T-cell (primary cell): ENCODE results near the gene KRTAP10-3. TPM values are rescaled to one million over a fixed set of nuclear protein-coding genes. Genes with fewer than 3 reads are reported as not detected.
A peak's percentile ranks its signal among the peaks of the same experiment; 100 is the strongest.

Source experiments
- ATAC-seq, 4 experiments: fragments of 200-7000 bp in 3 of 4; fragments of 150-1000 bp in 1 of 4; cut with Tn5 transposase; replicated peaks in 1 of 4; 1 replicate in 3 of 4; 2 replicates in 1 of 4; pipeline ENCODE4 v1.10.0; 2021; ENCODE audit warnings: moderate library complexity in 3 of 4, mild to moderate bottlenecking in 2 of 4, moderate number of reproducible peaks in 1 of 4
- CTCF ChIA-PET, 2 donors: fragments of 300-600 bp; sonication (Branson Sonifier 250); formaldehyde crosslinking; loops; one replicate each; lab custom pipeline; 2022; ENCODE audit warnings: antibody characterized with exemption in 2 of 2; lab: Charles Lee
- POLR2A ChIA-PET, 2 donors: fragments of 300-600 bp; sonication (Branson Sonifier 250); formaldehyde crosslinking; loops; one replicate each; lab custom pipeline; 2022; ENCODE audit warnings: antibody characterized with exemption in 2 of 2; lab: Charles Lee
- DNase-seq, 35 experiments: peaks; one replicate each; pipeline versions ENCODE4 v3.0.0 to v3.0.0-alpha.2; 2013 to 2023
- H3K27ac ChIP-seq: one replicate; pipeline ENCODE4 v1.5.1; 2013; ENCODE audit warnings: low read length
- H3K27me3 ChIP-seq, 2 experiments: replicated peaks in 1 of 2; 1 replicate in 1 of 2; 2 replicates in 1 of 2; pipeline versions ENCODE4 v1.6.1 to v1.7.0; 2013; ENCODE audit warnings: low read length in 1 of 2, mixed read lengths in 1 of 2; ENCODE audit not compliant: control insufficient read depth in 2 of 2, insufficient read depth in 2 of 2; ENCODE audit errors: extremely low read depth in 1 of 2
- H3K36me3 ChIP-seq, 2 donors: 1 replicate in 1 of 2; 2 replicates in 1 of 2; pipeline versions ENCODE4 v1.6.1 to v1.7.0; 2013; ENCODE audit warnings: low read length in 1 of 2; ENCODE audit not compliant: control insufficient read depth in 2 of 2, insufficient read depth in 1 of 2; ENCODE audit errors: extremely low read depth in 1 of 2
- H3K4me1 ChIP-seq, 2 experiments: 1 replicate in 1 of 2; 2 replicates in 1 of 2; pipeline versions ENCODE4 v1.6.1 to v1.7.0; 2013; ENCODE audit warnings: low read length in 2 of 2, mixed read lengths in 1 of 2; ENCODE audit not compliant: insufficient read depth in 2 of 2, control insufficient read depth in 1 of 2; ENCODE audit errors: extremely low read depth in 1 of 2
- H3K4me3 ChIP-seq, 2 donors: 1 replicate in 1 of 2; 2 replicates in 1 of 2; pipeline versions ENCODE4 v1.5.1 to v1.7.0; 2013; ENCODE audit warnings: mild to moderate bottlenecking in 2 of 2, low read length in 1 of 2, moderate library complexity in 1 of 2; ENCODE audit not compliant: control insufficient read depth in 1 of 2; ENCODE audit errors: extremely low read depth in 1 of 2
- H3K9me3 ChIP-seq: 2 replicates; pipeline ENCODE4 v1.7.0; 2013
- H3K27ac Mint-ChIP-seq, 2 donors: one replicate each; pipeline ENCODE4 v1.8.0; 2020 to 2021; ENCODE audit warnings: mild to moderate bottlenecking in 2 of 2, mixed read lengths in 2 of 2
- H3K27me3 Mint-ChIP-seq, 2 donors: one replicate each; pipeline ENCODE4 v1.8.0; 2021 to 2022; ENCODE audit warnings: mixed read lengths in 2 of 2
- H3K36me3 Mint-ChIP-seq: one replicate; pipeline ENCODE4 v1.8.0; 2021; ENCODE audit warnings: mixed read lengths
- H3K4me1 Mint-ChIP-seq, 3 donors: one replicate each; pipeline ENCODE4 v1.8.0; 2020 to 2022; ENCODE audit warnings: mixed read lengths in 3 of 3, mild to moderate bottlenecking in 1 of 3
- H3K4me3 Mint-ChIP-seq, 3 donors: one replicate each; pipeline ENCODE4 v1.8.0; 2020 to 2022; ENCODE audit warnings: mild to moderate bottlenecking in 3 of 3, mixed read lengths in 3 of 3, moderate library complexity in 3 of 3
- H3K9me3 Mint-ChIP-seq, 3 donors: one replicate each; pipeline ENCODE4 v1.8.0; 2020 to 2022; ENCODE audit warnings: mixed read lengths in 3 of 3
- WGBS: methylation state at CpG from one replicate; pipeline ENCODE4 v1.1.5; 2013; ENCODE audit warnings: missing lambda C conversion rate; ENCODE audit not compliant: insufficient coverage; 5-methylcytosine and 5-hydroxymethylcytosine counted together
- total RNA-seq, 35 experiments: library from RNA in 6 of 35; stranded (reverse) in 6 of 35; fragments of 120-200 nt in 1 of 35; gene quantifications; one replicate each; pipeline versions ENCODE4 v1.2.1 to v1.2.4 and lab custom pipeline; 2013 to 2026

The KRTAP10-3 gene
- total RNA-seq, 5 donors from 2014 or later (not counting 1 experiment from before 2014, with no cell fraction given): not detected

- Histone ChIP-seq H3K27me3 (peaks cover 0 to 34% of the 10 kb centered on the region in 2 experiments), H3K27ac (no peak overlapping the region), H3K4me3 (no peak overlapping the region), H3K4me1 (peaks cover 0 to 2% of the 10 kb centered on the region in 2 experiments), H3K36me3 (no peaks in the 10 kb centered on the region), H3K9me3 (no peaks in the 10 kb centered on the region)
- DNase-seq: no peak
- ATAC-seq: no peak
- ChIA-PET POLR2A (no interaction called here), CTCF (no interaction called here)
- Mint-ChIP-seq H3K27me3 (peaks cover 12 to 37% of the 10 kb centered on the region in 2 donors), H3K4me1 (peaks cover 0 to 2% (median 0%) of the 10 kb centered on the region in 3 donors), H3K9me3 (no peaks in the 10 kb centered on the region), H3K36me3 (no peaks in the 10 kb centered on the region), H3K4me3 (no peak overlapping the region), H3K27ac (no peak overlapping the region)
- 61% methylated on average over 4 of the region's 10 CpGs for WGBS
Measured at GRCh38 chr21:44590311-44590721, 31.7 kb upstream of the KRTAP10-3 start.

- H3K4me1 ChIP-seq: peaks cover 0 to 2% of the 10 kb centered on the region in 2 experiments
- peaks cover 0 to 2% (median 0%) of the 10 kb centered on the region in 3 donors for H3K4me1 Mint-ChIP-seq
- WGBS: 85% methylated on average over 20 of the region's 24 CpGs
- ATAC-seq (no peak), DNase-seq (no peak)
- H3K9me3 ChIP-seq: no peaks in the 10 kb centered on the region
- no peak overlapping the region for H3K27ac Mint-ChIP-seq
- no peak overlapping the region for H3K4me3 ChIP-seq
- H3K36me3 ChIP-seq: no peaks in the 10 kb centered on the region
- H3K36me3 Mint-ChIP-seq: no peaks in the 10 kb centered on the region
- H3K27me3 ChIP-seq: peaks cover 0 to 34% of the 10 kb centered on the region in 2 experiments
- ChIA-PET POLR2A (no interaction called here), CTCF (no interaction called here)
- H3K27ac ChIP-seq: no peak overlapping the region
- no peaks in the 10 kb centered on the region for H3K9me3 Mint-ChIP-seq
- no peak overlapping the region for H3K4me3 Mint-ChIP-seq
- peaks cover 16 to 40% of the 10 kb centered on the region in 2 donors for H3K27me3 Mint-ChIP-seq
Measured at GRCh38 chr21:44589586-44590305, 31.2 kb upstream of the KRTAP10-3 start.

GRCh38 chr21:44589094-44589493 lies 30.5 kb upstream of the KRTAP10-3 start:
- POLR2A ChIA-PET: no interaction called here
- peaks cover 0 to 34% of the 10 kb centered on the region in 2 experiments for H3K27me3 ChIP-seq
- CTCF ChIA-PET: no interaction called here
- peaks cover 0 to 2% of the 10 kb centered on the region in 2 experiments for H3K4me1 ChIP-seq
- H3K27ac ChIP-seq: no peak overlapping the region
- Mint-ChIP-seq H3K4me1 (peaks cover 4 to 7% (median 6%) of the 10 kb centered on the region in 3 donors), H3K27me3 (peaks cover 21 to 44% of the 10 kb centered on the region in 2 donors), H3K36me3 (no peaks in the 10 kb centered on the region), H3K9me3 (no peaks in the 10 kb centered on the region), H3K4me3 (no peak overlapping the region), H3K27ac (no peak overlapping the region)
- H3K9me3 ChIP-seq: no peaks in the 10 kb centered on the region
- WGBS: 100% methylated on average over 1 of the region's 2 CpGs
- ATAC-seq (no peak), DNase-seq (no peak)
- H3K4me3 ChIP-seq: no peak overlapping the region
- H3K36me3 ChIP-seq: no peaks in the 10 kb centered on the region

- peaks cover 0 to 4% of the 10 kb centered on the region in 2 experiments for H3K4me1 ChIP-seq
- H3K27ac ChIP-seq: no peak overlapping the region
- ChIA-PET CTCF (no interaction called here), POLR2A (no interaction called here)
- Mint-ChIP-seq H3K27ac (peak overlapping the region in 1 of 2 donors; percentile 6), H3K27me3 (peaks cover 22 to 44% of the 10 kb centered on the region in 2 donors), H3K4me1 (peaks cover 18 to 24% (median 22%) of the 10 kb centered on the region in 3 donors), H3K4me3 (no peak overlapping the region), H3K36me3 (no peaks in the 10 kb centered on the region), H3K9me3 (peaks cover 4 to 9% (median 8%) of the 10 kb centered on the region in 3 donors)
- DNase-seq (no peak), ATAC-seq (no peak)
- H3K4me3 ChIP-seq: no peak overlapping the region
- H3K36me3 ChIP-seq: no peaks in the 10 kb centered on the region
- H3K9me3 ChIP-seq: no peaks in the 10 kb centered on the region
- H3K27me3 ChIP-seq: peaks cover 0 to 24% of the 10 kb centered on the region in 2 experiments
- 82% methylated on average over 3 of the region's 3 CpGs for WGBS
Measured at GRCh38 chr21:44585892-44586291, 27.3 kb upstream of the KRTAP10-3 start.

DNA sequence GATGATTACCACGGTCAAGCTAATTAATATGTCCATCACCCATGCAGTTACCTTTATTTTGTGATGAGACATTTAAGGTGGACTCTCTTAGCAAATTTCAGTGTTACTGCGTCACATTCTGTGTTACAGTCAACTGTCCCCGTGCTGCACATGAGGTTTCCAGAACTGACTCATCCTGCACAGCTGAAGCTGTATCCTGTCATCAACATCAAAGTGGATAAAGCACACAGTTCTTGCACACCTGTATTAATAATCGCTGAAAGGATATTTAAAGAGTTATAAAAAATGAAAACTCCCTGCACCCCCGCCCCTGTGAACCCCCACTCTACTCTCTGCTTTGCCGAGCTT lies 25.2 kb upstream of the KRTAP10-3 start:
- H3K36me3 ChIP-seq: no peaks in the 10 kb centered on the region
- CTCF ChIA-PET: no interaction called here
- H3K4me1 ChIP-seq: peaks cover 0 to 4% of the 10 kb centered on the region in 2 experiments
- peak; percentile 47 to 81 (median 71) for ATAC-seq
- POLR2A ChIA-PET: no interaction called here
- peaks cover 20 to 24% (median 22%) of the 10 kb centered on the region in 3 donors for H3K4me1 Mint-ChIP-seq
- peaks cover 8 to 13% (median 9%) of the 10 kb centered on the region in 3 donors for H3K9me3 Mint-ChIP-seq
- no peaks in the 10 kb centered on the region for H3K36me3 Mint-ChIP-seq
- H3K27ac ChIP-seq: no peak overlapping the region
- no peak overlapping the region for H3K4me3 Mint-ChIP-seq
- WGBS: no CpG with 5 or more reads among the region's 6 CpGs
- no peak overlapping the region for H3K27ac Mint-ChIP-seq
- H3K27me3 Mint-ChIP-seq: peaks cover 22 to 41% of the 10 kb centered on the region in 2 donors
- H3K27me3 ChIP-seq: peaks cover 0 to 11% of the 10 kb centered on the region in 2 experiments
- no peak overlapping the region for H3K4me3 ChIP-seq
- peak in 9 of 35 experiments; percentile 7 to 24 (median 11) for DNase-seq
- H3K9me3 ChIP-seq: no peaks in the 10 kb centered on the region

GRCh38 chr21:44583089-44583799 lies 24.6 kb upstream of the KRTAP10-3 start:
- Mint-ChIP-seq H3K27me3 (peaks cover 22 to 41% of the 10 kb centered on the region in 2 donors), H3K4me3 (no peak overlapping the region), H3K36me3 (no peaks in the 10 kb centered on the region), H3K27ac (no peak overlapping the region), H3K4me1 (peaks cover 20 to 24% (median 22%) of the 10 kb centered on the region in 3 donors), H3K9me3 (peaks cover 8 to 14% (median 9%) of the 10 kb centered on the region in 3 donors)
- H3K4me3 ChIP-seq: no peak overlapping the region
- CTCF ChIA-PET: no interaction called here
- DNase-seq (no peak), ATAC-seq (no peak)
- 60% methylated on average over 6 of the region's 11 CpGs for whole genome bisulfite sequencing
- H3K36me3 ChIP-seq: no peaks in the 10 kb centered on the region
- H3K27me3 ChIP-seq: peaks cover 0 to 15% of the 10 kb centered on the region in 2 experiments
- peaks cover 0 to 4% of the 10 kb centered on the region in 2 experiments for H3K4me1 ChIP-seq
- POLR2A ChIA-PET: no interaction called here
- no peak overlapping the region for H3K27ac ChIP-seq
- H3K9me3 ChIP-seq: no peaks in the 10 kb centered on the region
